Smooth muscle cell of bladder (primary cell): ENCODE results near the gene LSM12. TPM values are rescaled to one million over a fixed set of nuclear protein-coding genes. Genes with fewer than 3 reads are reported as not detected.

Experiments
- total RNA-seq: library from RNA; depleted of rRNA; stranded (reverse); fragments of >200 nt; gene quantifications from 2 replicates; pipeline ENCODE4 v1.2.3, GENCODE V29; 2014

The LSM12 gene
- 23.4 and 26.3 TPM in 2 replicates for total RNA-seq

DNA sequence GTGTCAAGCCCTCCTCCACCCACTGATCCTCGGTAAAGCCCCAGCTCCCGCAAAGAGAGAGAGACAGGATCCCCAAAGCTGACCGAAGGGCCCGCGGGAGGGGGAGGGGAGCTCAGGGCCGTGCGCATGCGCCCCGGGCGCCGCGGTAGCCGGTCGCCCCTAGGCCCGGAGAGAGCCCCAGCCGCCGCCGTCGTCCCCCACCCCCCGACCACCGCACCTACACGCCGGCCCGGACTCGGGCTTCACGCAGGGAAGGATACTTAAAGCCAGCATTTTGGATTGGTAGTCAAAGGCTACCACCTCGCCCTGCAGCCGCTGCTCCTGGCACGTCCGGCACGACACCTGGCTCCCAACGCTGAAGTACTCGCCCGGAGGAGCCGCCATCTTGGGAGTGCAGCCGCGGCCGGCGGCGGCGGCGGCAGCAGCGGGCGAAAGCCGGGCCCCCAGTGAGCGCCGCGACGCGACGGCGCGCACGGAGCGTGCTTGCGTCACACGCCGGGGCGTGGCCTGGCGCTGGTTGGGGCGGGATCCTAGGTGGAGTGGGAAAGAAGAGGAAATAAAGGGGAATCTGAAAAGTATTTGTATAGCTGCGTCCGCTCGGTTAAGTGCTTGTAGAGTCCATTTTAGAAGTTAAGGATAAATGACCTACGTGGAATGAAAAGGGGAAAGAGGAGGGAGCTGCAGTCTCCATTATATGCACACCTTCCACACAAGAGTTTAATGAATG, at the start of gene LSM12:
Gene LSM12 (minus strand): TSS at position 468 of the 727 bp plus-strand sequence. CDS start 84 bp downstream, at position 384.

DNA sequence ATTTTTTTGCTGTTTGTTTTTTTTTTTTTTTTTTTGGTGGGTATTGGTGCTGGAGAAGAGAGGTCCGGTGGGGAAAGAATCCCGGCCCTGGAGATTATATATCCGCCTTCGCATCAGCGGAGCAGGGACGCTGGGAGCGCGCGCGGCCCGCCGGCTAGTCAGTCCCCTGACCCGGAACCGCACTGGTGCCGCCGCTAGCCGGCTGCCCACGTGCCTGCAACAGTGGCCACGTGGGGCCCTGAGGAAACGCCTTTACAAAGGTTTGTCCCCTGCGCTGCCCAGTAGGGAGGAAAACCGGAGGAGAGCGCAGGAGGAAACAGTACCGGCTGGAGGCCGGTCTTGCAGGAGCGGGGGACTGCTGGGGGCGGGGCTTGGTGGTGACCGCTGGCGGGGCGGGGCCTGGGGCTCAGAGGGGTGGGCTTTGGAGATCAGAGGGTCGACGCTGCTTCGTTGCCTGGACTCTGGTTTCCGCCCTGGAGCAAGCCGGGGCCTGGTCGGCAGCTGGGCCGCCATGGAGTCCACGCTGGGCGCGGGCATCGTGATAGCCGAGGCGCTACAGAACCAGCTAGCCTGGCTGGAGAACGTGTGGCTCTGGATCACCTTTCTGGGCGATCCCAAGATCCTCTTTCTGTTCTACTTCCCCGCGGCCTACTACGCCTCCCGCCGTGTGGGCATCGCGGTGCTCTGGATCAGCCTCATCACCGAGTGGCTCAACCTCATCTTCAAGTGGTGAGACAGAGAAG, 4.2 kb upstream of the LSM12 start, which contains the start of gene G6PC3:
Gene G6PC3 (plus strand): TSS at position 281 of the 743 bp plus-strand sequence. CDS start 231 bp downstream, at position 512.

DNA sequence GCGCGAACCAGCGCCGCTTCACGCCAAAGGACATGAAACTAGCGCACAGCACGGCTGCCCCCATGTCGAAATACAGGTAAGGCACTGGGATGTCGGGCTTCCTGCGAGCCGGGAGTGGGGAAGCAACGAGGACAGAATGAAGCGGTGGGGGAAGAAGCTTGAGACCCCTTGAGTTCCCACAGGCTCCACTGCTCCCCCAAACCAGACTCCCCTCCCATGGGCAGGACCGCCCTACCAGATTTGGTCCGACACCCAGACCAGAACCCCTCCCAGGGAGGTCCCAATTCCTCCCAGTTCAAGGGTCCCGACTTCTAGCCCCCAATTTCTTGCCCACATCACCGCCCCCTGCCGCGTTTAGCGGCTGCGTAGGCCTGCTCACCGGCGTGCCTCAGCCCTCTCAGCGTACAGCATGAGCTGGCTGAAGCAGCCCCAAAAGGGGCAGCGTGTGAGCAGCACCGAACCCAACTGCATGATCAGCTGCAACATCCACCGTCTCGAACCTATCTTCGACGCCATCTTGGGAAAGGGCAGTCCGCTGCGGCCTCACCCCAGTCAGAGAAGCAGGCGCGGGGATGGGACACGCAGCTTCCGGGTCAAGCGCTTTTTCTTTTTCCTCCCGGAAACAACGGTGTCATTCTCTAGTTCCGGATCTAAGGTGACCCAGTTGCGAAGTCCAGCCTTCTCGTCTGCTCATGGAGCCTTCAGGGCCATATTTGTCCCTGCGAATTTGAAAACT, 51.9 kb downstream of the LSM12 start, which contains the start of gene TMEM101:
Gene TMEM101 (minus strand): TSS at position 527 of the 736 bp plus-strand sequence. CDS start 11 bp downstream, at position 516.

DNA sequence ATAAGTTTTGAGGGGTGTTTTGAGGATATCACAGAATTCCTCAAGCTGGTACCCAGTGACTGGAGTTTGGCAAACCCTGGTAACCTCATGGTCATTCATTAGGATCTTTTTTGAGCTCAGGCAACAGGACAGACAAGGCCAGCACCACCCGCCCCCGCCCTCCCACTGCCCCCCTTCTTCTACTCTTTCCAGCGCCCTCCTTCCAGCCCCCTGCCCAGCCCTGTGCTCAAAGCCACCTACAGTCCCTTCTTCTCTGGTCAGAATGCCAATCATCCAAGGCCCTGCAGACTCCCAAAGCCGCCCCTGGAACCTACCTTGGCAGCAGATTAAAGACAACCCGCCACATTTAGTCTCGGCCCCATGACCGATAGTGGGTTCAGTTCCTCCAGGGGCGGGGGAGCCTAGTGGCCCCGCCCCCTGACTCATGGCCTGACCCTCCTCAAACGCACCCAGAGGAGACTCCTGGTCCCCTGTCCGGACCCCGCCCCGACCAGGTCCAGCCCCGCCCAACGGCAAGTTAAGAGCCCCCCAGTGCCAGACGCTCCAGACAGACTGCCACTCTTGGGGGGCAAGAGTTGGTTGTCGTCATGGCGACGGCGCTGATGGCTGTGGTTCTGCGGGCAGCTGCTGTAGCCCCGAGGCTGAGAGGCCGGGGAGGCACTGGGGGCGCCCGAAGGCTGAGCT, 62.3 kb downstream of the LSM12 start, which contains the start of gene NAGS:
Gene NAGS (plus strand): TSS at position 546 of the 684 bp plus-strand sequence. CDS start 42 bp downstream, at position 588.

Other genes with a start within 250 kb of the LSM12 start
- gene MPP3, start 233.5 kb downstream of the LSM12 start, total RNA-seq, result 7.8 and 10.0 TPM in 2 replicates
- gene CD300LG, start 219.5 kb downstream of the LSM12 start, total RNA-seq, result not detected in 2 replicates
- 2.0 and 3.0 TPM in 2 replicates for gene MPP2, start 159.1 kb downstream of the LSM12 start, total RNA-seq
- gene PPY, start 124.2 kb downstream of the LSM12 start, total RNA-seq, result not detected in 2 replicates
- not detected in 2 replicates for gene PYY, start 112.7 kb downstream of the LSM12 start, total RNA-seq
- gene NAGS, start 62.0 kb downstream of the LSM12 start, total RNA-seq, result 0.55 and 0.71 TPM in 2 replicates
- 93.0 and 101 TPM in 2 replicates for gene TMEM101, start 51.7 kb downstream of the LSM12 start, total RNA-seq
- gene G6PC3, start 4.1 kb upstream of the LSM12 start, total RNA-seq, result 15.4 and 18.9 TPM in 2 replicates
- 43.7 and 55.7 TPM in 2 replicates for gene HDAC5, start 57.0 kb upstream of the LSM12 start, total RNA-seq
- 0.74 and 1.3 TPM in 2 replicates for gene HROB, start 75.3 kb upstream of the LSM12 start, total RNA-seq
- under 0.01 and 0.09 TPM in 2 replicates for gene ASB16, start 104.0 kb upstream of the LSM12 start, total RNA-seq
- gene TMUB2, start 120.3 kb upstream of the LSM12 start, total RNA-seq, result 24.7 and 32.9 TPM in 2 replicates
- gene ATXN7L3, start 133.2 kb upstream of the LSM12 start, total RNA-seq, result 25.9 and 31.5 TPM in 2 replicates
- gene UBTF, start 153.0 kb upstream of the LSM12 start, total RNA-seq, result 42.1 and 56.9 TPM in 2 replicates
- not detected in 2 replicates for gene SLC4A1, start 201.5 kb upstream of the LSM12 start, total RNA-seq
- 0.18 and 0.43 TPM in 2 replicates for gene RUNDC3A, start 241.9 kb upstream of the LSM12 start, total RNA-seq